Activated T-cell treated with anti-CD3 and anti-CD28 coated beads, Interleukin-2, amount 50 U/mL, for 1 hour (primary cell): Measurements from ENCODE around the gene DPY19L3.
"Not testable (repeated sequence)": the region's sequence is repeated elsewhere in the genome, so short reads cannot be mapped to it uniquely, and the experiment has no call there.

Experiments used
- DNase-seq: peaks from one replicate; pipeline ENCODE4 v3.0.0-alpha.2; 2020

DPY19L3 gene, protein sequence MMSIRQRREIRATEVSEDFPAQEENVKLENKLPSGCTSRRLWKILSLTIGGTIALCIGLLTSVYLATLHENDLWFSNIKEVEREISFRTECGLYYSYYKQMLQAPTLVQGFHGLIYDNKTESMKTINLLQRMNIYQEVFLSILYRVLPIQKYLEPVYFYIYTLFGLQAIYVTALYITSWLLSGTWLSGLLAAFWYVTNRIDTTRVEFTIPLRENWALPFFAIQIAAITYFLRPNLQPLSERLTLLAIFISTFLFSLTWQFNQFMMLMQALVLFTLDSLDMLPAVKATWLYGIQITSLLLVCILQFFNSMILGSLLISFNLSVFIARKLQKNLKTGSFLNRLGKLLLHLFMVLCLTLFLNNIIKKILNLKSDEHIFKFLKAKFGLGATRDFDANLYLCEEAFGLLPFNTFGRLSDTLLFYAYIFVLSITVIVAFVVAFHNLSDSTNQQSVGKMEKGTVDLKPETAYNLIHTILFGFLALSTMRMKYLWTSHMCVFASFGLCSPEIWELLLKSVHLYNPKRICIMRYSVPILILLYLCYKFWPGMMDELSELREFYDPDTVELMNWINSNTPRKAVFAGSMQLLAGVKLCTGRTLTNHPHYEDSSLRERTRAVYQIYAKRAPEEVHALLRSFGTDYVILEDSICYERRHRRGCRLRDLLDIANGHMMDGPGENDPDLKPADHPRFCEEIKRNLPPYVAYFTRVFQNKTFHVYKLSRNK

DNA sequence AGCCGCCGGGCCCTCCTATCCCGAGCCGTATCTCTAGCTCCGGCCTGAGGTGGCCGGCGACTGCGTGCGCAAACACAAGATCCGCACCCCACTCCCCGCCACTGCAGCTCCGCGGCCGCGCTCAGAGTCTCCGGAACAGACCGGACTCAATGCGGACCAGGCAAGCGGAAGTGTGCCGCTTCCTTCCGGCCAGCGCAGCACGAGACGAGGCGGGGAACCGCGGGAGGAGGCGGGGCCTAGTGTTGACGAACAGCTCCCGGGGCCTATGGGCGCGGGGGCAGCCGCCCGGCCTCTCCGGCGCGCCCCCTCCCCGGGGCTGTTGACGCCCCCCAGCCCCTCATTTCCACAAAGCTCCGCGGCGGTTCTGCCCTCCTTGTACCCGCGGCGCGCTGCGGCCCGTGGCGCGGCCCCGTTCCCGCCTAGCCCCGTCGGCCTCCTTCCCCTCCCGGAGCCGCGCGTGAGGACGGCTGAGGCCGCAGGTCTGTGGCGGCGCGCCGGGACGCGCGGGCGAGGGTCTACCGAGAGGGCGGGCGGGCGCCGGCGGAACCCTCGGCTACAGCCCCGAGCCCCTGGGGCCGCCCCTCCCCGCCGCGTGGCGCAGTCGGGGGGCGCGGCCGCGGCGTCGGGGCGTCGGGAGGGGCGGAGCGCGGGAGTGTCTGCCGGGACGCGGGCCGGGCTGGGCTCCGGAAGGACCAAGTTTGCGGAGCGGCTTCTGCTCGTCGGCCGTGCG is at the start of gene DPY19L3:
Gene DPY19L3, plus strand, starts transcription at position 340 of the 730 bp plus-strand sequence. CDS start 2,484 bp downstream, outside the sequence.
- DNase-seq, result peak; percentile 91

DNA sequence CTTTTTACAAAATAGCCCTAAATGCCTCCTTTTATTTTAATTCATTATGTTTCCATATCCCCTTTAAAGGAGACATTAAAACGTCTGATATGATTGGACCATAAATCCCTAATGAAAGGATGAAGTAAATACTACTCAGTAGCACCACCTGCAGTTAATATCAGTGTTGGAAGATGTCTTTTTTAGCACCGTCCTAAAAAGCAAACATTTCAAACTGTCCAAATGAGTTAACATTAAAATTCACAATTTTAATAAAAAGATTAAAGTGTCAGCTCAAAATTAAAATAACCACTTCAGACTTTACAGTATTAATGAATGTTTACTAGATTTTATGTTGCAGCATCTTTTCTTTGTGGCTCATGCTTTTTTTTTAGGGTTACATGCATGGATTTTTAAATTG is 47.9 kb upstream of the DPY19L3 start:
- no peak for DNase-seq

DNA sequence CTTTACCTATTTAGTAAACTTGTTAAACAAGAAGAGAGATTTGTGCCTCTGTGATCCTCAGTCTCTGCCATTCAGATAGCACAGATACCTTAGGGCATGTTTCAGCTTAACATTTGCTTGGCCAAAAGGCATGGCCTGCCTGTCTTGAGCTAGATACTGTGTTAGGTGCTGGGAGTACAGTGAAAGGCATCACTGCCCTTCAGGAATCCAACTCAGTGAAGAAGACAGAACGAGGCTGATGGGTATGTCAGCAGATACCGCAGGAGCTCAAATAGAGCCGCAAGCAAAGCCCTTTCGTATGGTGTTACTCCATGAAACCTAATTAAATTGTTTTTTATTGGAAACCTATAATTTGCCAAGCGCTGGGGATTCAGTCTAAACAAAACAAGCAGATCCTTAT is 47.2 kb upstream of the DPY19L3 start:
- no peak for DNase-seq

DNA sequence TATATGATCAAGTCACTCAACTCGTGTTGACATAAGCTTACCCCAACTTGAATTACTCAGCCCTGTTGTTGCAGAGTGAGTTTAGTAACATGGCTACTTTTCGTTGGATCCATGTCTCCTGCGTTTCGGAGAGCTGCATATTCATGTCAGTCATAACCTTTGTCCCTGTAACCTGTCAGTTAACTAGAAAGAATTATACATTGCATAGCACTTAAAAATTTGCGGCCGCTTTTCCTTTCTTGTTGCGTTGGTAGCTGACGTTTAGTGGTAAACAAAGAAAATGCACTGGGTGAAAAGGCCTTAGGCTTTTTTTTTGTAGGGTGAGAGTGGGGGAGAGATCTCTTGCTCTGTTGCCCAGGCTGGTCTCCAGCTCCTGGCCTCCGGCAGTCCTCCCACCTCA is 46.0 kb upstream of the DPY19L3 start:
- DNase-seq, result no peak

DNA sequence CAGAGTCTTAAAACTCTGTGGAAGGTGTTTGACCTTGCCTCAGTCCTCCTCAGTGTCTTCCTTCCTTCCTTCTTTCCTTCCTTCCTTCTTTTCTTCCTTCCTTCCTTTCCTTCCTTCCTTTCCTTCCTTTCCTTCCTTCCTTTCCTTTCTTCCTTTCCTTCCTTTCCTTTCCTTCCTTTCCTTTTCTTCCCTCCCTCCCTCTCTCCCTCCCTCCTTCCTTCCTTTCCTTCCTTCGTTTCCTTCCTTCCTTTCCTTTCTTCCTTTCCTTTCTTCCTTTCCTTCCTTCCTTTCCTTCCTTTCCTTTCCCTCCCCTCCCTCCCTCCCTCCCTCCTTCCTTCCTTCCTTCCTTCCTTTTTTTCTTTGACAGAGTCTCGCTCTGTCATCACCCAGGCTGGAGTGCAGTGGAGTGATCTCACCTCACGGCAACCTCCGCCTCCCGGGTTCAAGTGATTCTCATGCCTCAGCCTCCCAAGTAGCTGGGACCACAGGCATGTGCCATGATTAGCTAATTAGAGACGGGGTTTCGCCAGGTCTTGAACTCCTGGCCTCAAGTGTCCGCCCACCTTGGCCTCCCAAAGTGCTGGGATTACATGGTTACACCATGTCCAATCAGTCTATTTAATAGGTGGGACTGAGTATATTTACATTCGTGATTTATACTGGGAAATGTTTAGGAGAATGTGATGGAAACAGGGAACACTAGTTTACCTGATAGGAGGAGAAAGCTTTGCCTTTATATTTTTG is 43.8 kb upstream of the DPY19L3 start:
- no peak for DNase-seq

DNA sequence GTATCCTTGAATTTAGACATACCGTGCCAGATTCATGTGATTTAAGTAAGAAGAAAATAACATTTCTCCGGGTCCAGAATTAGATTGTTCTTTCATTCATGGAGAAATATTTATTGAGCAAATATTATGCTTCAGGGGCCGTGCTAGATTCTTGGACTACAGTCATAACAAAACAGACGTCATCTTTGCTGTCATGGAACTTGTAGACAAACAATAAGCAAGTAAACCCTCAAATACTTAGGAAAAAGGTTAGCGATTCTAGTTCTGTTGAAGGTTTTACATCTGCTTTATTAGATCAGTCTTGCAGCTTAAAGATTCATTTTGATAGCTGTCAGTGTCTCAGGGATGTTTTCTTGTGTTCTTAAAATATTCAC is 43.3 kb upstream of the DPY19L3 start:
- no peak for DNase-seq

DNA sequence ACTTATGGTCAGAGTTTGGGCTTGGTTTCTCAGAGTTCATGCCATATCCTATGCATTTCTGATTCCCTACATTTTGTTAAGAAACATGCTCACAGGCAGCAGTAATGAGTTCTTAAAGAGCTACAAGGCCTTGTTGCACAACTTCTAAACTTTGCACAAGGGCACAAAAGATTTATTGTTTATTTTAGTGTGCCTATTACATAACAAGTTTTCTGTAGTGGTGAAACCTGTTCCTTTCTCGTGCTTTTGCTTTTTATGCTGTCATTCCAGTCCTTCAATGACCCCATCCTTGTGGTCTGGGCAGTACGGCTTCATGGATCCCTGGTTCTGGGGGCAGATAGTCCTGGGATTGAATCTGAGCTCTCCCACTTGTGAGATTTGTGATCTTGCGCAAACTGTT is 42.4 kb upstream of the DPY19L3 start:
- no peak for DNase-seq

DNA sequence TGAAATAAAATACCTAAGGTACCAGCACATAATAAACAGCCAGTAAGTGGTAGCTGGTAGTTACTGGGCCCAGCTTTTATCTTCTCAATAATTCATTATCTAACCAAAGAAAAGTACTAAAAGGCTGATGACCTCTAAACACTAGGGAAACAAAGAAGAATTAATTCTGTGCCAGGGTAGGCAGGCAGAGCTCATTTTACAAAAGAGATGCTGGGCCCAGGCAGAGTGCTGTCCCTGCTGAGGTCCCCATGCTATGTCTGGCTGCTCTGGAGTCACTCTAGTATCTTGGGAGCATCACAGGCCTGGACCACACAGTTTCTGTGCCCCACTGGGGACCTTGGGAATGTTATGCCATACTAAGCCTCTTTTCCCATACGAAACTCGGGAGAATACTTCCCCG is 41.9 kb upstream of the DPY19L3 start:
- DNase-seq, result no peak

DNA sequence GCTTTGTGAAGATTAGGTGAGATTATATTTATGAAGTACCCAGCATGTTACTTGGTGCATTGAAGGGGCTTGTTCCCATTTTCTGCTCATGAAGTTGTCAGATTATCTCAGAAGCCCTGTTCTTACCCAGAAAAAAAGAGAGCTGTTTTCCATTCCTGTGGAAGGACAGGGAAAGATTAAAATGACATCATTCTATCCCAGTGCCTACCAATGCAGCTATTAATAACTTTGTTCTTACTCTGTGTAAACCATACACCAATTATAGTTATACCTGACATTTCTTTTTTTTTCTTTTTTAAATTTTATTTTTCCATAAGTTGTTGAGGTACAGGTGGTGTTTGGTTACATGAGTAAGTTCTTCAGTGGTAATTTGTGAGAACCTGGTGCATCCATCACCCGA is 41.5 kb upstream of the DPY19L3 start:
- no peak for DNase-seq

DNA sequence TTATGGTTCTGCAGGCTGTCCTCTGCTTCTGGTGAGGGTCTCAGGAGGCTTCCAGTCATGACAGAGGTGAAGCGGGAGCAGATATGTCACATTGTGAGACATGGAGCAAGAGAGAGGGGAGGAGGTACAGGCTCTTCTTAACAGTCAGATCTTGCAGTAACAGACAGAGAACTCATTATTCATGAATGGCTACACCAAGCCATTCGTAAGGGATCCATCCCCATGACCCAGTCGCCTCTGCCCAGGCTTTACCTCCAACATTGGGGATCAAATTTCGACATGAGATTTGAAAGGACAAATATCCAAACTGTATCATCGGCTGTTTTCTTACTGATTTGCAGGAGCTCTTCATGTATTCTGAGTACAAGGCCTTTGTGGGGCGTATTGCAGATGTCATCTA is 38.5 kb upstream of the DPY19L3 start:
- no peak for DNase-seq

DNA sequence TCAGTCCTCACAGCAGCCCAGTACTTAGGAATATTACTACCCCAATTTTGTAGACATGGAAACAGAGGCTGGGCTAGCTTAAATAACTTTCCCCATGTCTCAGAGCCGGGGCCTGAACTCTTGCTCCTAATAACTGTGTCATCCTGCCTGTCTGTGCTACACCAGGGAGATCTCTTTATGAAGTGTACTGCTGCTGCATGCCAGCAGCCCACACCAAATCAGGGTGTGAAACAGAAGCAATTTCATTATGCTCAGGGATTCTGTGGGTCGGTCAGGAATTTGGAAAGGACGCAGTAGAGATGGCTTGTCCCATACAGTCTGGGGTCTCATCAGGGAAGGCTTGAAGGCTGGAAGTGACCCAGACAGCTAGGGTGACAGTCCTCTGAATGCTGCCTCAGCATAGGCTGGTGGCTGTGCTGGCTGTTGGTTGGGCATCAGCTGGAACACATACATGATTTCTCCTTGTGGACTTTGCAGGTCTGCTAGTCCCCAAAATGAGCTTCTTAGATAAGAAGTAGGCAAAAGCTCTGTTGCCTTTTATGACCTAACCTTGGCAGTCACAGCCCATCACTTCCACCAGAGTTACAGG is 37.5 kb upstream of the DPY19L3 start:
- no peak for DNase-seq

DNA sequence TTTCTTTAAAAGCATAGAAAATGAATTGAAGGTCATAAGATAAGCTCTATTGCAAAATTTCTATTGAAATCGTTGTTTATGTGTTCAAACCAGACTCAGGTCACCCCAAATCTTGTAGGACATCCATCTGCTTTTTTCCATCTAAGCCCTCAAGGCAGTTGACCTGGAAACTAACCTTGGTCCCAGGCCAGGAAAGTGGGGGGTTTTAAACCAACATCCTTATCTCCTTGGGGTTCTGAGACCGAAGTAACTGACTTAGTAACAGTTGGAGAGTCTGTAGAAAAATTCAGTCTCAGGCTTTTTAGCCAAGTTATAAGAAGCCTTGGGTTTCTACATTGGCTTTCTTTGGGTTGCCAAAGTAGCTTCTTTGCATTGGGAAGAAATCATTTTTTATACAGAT is 36.8 kb upstream of the DPY19L3 start:
- no peak for DNase-seq

DNA sequence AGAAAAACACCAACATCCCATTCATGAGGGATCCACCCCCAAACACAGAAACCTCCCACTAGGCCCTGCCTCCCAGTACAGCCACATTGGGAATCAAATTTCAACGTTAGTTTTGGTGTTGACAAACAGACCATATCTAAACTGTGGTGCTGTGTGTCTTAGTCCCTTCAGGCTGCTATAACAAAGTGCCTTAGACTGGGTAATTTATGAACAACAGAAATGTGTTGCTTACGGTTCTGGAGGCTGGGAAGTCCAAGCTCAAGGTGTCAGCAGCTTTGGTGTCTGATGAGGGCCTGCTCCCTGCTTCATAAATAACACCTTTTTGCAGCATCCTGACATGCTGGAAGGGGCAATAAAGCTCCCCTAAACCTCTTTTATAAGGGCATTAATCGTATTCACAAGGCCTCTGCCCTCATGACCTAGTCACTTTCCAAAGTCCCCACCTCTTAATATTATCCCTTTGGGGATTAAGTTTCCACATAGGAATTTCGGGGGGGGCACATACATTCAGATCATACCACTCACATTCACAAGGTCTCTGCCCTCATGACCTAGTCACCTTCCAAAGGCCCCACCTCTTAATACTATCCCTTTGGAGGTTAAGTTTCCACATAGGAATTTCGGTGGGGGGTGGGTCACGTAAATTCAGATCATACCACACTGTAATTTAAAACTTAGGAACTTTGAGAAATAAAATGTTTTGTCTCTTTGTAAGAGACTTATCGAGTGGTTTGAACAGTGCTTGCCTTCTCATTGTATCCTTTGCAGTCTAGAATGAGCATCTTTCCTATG is 32.6 kb upstream of the DPY19L3 start:
- DNase-seq, result no peak

DNA sequence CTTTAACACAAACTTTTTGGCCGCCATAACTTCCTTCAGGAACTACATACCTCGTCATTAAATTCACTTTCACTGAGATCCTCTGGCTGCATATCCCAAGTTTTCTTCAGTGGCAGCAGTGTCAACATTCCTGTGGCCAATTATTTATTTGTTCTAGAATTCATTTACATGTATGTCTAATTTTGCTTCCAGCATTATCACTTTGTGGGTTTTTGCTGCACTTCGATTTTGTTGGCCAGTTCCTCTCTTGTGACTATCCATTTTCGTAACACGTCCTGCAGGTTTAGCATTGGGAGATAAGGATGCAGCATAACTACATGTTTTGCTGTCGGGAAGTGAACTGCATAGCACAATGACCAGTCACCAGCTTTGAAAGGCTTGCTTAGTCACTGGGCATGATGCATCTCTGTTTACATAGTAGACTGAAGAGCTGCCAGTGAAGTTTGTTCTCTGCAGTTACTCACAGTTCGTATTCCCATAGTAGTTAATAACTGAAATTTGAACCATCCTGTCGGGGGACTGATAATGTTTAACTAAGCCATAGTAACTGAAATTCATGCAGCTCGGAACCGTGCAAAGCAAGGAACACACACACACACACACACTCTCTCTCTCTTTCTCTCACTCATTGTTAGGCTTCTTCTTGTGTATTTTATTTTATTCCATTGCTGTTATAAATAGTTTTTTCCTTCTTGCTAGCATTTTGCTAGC is 31.8 kb upstream of the DPY19L3 start:
- no peak for DNase-seq

DNA sequence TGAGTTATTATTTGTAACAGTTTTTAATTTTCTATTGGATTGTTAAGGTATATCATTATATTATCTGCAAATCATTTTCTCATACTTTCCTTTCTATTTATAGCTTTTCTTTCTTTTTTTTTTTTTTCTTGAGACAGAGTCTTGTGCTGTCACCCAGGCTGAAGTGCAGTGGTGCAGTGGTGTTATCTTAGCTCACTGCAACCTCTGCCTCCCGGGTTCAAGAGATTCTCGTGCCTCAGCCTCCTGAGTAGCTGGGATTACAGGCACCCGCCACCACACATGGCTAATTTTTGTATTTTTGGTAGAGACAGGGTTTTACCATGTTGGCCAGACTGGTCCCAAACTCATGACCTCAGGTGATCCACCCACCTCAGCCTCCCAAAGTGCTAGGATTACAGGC is 31.2 kb upstream of the DPY19L3 start:
- DNase-seq, result not testable (repeated sequence)

DNA sequence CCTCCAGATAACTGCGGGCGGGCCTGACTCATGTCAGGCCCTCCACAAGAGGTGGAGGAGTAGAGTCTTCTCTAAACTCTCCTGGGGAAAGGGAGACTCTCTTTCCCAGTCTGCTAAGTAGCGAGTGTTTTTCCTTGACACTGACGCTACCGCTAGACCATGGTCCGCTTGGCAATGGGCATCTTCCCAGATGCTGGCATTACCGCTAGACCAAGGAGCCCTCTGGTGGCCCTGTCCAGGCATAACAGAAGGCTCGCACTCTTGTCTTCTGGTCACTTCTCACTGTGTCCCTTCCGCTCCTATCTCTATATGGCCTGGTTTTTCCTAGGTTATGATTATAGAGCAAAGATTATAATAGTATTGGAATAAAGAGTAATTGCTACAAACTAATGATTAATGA is 28.5 kb upstream of the DPY19L3 start:
- not testable (repeated sequence) for DNase-seq

DNA sequence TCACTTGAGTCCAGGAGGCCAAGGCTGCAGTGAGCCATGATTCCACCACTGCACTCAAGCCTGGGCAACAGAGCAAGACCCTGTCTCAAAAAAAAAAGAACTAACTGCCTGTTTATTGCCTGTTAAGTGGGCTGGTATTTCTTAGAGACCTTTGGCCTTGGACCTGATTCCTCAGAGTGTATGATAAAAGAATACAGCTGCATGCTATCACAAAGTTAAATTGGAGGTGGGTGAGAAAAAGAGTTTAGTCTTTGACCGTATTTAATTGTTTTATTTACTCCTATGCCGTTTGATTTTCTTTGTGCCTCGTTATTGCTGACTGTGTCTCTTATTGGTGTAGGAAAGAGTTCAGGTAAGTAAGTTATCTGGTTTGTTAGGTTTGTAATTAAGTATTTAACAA is 25.3 kb upstream of the DPY19L3 start:
- no peak for DNase-seq

DNA sequence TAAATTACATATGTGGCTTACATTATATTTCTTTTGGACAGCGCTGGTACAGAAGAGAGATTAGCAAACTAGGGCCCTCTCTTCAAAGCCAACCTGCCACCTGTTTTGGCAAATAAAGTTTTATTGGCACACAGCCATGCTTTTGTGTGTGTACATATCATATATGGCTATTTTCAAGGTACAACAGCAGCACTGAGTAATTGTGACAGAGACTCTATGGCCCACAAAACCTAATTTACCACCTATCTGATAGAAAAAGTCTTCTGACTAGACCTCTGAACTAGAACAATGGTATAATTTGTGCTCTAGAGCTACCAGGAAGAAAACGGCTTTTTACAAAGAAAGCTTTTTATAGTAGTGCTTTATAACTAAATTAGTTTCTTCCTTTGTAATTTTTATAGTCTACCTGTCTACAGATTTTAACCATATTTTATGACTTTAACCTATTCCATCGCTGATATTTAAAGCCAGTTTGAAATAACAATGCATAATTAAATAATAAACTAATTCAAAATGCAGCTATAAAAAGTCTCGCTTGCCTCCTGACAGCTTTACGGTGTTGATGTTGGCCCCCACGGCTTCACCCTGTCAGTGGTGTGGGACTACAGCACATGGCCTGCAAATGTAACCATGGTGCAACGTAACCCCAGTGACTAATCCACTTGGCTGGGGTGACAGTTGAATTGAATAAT is 17.7 kb upstream of the DPY19L3 start:
- no peak for DNase-seq

DNA sequence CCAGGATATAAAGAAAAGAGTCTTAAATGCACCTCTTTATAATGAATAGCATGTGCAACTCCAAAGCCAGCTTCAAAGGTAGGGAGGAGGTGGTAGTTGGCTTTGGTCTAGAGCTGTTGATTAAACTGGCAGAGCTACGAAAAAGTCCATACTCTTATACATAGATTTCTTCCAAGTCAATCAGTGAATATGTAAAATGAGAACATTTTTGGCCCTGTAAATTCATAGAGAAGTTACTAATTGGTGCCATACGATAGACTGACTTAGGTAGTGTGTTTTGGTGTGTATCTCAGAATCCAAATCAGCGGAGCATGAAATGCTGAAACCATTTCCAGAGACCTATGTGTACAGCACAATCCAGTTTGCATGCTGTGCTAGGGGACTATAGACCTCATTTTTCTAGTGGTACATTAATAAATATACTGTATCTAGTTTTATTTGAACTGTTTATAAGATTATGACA is 17.1 kb upstream of the DPY19L3 start:
- DNase-seq, result no peak

DNA sequence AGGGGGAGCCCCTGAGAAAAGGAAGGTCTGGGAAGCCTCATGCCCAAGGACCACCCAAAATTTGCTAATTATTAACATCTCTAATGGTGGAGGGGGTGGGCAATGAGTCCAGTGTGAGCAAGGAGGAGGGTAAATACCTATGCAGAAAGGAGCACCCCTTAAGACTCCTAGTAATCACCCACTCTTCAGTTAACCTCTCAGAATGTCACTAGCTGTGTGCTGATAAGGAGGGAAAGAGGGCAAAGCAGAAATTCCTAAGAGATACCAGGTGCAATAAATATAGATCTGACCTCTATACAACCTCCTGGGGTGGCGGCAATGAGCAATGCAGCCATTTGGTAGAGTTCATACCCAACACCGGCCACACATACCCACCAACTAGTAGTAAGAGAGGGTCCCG is 12.7 kb upstream of the DPY19L3 start:
- no peak for DNase-seq
